NCI-H510A treated with DMSO at 0.1 percent for 48 hours (cell line): ENCODE data around the gene ABI1.

Experiments
- DNase-seq: peaks from one replicate; lab custom pipeline; 2025; lab: John Stamatoyannopoulos, UW

The ABI1 gene

DNA sequence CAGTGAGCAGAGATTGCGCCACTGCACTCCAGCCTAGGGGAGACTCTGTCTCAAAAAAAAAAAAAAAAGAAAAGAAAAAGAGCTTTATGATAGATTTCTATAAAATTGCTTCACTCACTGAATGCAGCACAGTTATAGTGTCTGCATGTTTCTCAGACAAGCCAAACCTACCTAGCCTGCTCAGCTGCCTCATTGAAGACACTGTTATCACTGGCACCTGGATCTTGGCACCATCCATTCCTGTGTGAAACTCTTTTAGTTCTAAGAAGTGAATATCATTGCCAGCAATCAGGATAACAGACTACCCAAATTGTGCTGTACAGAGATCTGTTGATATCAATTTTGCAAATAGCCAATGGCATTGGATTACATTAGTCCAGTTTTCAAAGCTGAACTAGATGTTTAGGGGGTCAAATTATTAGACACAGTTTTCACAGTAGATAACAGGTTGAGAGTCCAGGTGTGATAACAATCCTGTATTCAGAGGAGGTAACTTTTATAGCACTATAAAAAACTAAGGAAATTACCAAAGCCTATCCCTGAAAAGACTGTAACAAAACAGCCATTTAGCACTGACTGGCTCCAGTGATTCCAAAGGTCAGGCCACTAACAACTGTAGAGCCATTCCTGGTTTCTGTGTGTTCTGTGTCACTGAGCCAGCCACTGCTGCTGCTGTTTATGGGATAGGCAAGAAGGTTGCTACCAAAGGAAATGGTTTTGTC lies 146.2 kb downstream of the ABI1 start:
- DNase-seq, result no peak

DNA sequence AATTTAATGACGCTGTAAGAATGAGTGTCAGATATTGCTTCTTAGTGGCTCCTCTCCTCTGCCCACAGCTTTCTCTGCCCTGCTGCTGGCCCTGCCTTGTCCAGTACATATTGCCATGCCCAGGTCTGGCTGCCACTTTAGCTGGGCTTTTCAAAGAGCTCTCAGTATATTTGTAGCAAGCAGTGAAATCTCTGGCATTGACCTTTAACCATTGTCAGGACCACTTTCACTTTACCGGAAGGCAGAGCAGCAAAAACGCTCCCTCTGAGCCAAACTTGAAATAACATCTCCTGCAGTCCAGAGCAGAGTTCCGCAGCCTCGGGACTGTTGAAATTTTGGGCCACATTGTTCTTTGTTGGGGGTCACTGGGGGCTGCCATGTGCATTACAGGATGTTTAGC lies 149.4 kb downstream of the ABI1 start:
- no peak for DNase-seq

DNA sequence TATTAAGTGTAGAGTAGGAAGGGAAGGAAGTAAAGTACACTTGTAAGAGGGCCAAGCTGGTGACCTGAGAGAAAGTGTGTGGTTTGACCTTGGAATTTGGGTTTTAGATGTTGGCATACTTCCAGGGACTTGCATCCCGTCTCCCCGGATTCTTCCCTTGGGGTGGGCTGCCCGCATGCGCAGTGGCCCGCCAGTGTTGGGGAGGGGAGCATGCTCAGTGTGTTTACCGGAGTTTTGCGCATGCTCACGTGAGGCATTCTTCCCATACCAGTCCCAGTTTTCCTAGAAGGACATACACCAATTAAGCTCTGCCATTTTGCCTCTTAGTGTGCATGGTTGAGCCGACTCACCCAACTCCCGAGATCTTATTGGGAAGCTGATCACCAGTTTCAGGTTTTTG lies 153.8 kb downstream of the ABI1 start:
- no peak for DNase-seq

DNA sequence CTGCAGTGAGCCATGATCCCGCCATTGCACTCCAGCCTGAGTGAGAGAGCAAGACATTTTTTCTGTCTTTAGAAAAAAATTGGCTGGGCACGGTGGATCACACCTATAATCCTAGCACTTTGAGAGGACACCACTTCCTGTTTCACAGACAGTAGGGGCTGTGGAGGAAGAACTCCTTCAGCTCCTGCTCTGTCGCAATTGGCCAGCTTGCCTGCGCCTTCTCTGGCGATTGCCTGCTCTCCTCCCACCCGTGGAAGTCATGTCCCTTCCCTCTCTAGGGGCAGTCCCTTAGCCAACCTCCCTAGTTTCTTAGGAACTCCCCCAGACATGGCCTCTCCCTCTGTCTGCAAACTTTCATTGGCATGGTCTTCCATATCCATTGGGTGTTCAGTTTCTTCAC lies 154.6 kb downstream of the ABI1 start:
- no peak for DNase-seq

DNA sequence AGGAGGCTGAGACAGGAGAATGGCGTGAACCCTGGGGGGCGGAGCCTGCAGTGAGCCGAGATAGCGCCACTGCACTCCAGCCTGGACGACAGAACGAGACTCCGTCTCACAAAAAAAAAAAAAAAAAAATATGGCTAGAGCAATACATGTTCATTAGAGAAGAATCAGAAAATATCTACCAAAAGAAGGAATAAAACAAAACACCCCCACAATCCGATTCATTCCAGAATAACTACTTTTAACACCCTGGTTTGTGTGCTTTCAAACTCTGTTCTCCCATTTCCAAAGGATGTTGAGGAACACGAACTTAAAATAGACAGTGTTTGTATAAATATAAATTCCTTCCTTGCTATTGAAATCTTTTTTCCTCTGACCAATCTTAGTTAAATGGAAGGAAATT lies 156.8 kb downstream of the ABI1 start:
- no peak for DNase-seq

DNA sequence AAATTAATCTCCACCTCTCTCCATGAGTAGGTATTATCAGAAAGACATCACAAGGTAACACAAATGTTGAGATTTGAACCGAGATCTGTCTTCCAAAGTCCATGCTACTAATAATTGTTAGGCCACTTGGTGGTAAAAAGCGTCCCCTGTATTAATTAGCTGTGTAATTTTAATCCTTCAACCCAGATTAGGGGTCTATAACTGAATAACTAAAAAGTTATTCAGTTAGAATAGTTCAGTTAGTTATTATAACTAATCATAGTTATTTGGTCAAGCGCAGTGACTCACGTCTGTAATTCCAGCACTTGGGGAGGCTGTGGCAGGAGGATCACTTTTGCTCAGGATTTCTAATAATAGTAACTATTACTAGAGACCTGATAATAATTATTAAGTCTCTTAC lies 157.7 kb downstream of the ABI1 start:
- no peak for DNase-seq

DNA sequence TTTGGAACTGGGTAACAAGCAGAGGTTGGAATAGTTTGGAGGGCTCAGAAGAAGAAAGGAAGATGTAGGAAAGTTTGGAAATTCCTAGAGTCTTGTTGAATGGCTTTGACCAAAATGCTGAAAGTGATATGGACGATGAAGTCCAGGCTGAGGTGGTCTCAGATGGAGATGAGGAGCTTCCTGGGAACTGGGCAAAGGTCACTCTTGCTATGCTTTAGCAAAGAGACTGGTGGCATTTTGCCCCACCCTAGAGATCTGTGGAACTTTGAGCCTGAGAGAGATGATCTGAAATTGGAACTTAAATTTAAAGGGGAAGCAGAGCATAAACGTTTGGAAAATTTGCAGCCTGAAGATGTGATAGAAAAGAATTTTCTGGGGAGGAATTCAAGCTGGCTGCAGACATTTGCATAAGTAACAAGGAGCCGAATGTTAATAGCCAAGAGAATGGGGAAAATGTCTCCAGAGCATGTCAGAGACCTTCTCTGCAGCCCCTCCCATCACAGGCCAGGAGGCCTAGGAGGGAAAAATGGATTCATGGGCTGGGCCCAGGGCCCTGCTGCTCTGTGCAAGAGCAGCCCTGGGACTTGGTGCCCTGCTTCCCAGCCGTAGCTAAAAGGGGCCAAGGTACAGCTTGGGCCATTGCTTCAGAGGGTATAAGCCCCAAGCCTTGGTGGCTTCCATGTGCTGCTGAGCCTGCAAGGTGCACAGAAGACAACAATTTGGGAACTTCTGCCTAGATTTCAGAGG lies 159.7 kb downstream of the ABI1 start:
- no peak for DNase-seq

DNA sequence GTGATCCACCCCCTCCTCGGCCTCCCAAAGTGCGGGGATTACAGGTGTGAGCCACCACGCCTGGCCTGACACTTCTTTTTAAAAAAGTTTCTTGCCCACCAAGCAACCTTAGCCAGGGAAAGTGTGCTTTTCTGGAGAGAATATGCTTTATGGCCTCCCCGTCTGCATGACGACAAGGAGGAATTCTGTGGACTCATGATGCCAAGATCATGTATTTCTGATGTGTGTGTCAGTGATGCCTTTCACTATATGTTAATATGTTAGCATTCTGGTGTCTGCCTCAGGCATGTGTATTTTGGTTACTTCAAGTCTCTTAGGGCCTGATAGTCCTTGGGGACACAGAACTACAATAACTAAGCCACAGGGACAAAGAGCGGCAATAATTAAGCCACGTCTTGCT lies 161.1 kb downstream of the ABI1 start:
- no peak for DNase-seq

DNA sequence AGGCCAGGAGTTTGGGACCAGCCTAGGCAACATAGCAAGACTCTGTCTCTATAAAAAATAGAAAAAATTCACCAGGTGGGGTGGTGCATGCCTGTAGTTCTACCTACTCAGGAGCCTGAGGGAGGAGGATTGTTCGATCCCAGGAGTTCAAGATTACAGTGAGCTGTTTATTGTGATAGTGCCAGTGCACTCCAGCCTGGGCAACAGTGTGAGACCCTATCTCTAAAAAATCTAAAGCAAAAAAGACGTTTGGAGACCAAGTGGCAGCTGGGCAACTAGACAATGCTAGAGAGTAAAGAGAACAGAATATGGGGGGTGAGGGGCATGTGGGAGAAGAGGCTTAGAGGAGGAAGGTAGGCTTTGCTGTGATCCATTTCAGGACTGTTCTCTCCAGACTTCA lies 161.8 kb downstream of the ABI1 start:
- no peak for DNase-seq

DNA sequence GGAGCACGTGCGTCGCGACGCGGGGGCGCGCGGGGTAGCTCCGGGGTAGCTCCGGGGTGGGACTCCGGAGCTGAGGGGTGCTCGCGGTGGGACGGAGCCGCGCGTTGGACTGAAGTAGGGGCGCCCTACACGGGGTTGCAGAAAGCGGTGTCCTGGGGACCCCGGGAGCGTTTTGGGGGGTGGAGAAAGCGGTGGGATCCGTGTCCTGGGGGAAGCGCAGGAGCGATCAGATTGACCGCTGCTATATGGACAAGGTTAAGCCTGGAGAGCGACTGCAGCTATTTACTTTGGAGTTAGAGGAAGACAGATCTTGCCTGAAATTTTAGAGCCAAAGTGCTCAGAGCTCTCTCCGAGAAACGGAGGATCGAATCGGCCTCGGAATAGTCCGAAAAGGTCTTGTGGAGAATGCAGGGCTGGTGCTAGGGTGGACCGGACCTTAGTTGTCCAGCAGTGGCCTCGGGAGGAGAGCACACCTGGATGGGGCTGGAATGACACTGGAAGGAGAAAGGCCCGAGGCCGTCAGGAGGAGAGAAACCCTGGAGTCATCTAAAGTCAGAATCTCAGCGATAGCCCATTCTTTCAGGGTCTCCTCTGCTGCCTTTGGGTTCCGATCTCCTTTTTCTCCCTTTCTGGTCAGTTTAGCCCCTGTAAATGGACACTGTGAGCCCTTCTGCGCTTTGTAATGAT lies 162.7 kb downstream of the ABI1 start:
- no peak for DNase-seq

DNA sequence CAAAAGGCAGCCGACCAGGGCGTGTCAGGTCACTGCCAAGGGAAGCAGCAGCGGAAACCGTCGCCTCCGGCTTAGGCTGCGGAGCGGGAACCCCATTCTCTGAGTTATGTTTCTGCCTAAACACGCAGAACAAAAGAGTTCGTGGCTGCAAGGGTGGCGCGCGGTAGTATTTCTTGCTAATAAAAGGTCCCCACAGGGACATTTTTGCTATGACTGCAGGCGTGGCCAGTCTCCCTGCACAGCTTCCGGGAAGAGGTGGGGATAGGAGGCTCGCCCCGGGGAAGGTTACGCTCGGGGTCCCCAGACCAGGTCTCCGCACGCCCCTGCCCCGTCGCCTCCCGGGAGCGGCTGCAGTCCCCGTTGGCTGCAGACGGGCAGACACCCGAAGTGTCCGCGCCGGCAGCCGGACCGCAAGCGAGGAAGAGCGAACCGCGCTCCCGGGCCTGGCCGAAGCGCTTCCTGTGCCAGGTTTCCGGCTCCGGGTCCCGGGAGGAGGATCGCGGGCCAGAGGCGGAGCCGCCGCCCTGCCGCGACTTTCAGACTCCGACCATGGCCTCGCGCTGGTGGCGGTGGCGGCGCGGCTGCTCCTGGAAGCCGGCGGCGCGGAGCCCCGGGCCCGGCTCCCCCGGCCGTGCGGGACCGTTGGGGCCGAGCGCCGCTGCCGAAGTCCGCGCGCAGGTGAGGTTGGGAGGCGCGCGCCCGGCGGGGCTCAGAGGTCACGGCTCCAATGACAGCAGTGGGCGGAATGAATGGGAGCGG lies 163.4 kb downstream of the ABI1 start, which contains the start of gene PDSS1:
Gene PDSS1, plus strand, starts transcription at position 539 of the 759 bp plus-strand sequence. Its CDS starts 11 bp downstream, at position 550.
- DNase-seq, result peak; percentile 29

DNA sequence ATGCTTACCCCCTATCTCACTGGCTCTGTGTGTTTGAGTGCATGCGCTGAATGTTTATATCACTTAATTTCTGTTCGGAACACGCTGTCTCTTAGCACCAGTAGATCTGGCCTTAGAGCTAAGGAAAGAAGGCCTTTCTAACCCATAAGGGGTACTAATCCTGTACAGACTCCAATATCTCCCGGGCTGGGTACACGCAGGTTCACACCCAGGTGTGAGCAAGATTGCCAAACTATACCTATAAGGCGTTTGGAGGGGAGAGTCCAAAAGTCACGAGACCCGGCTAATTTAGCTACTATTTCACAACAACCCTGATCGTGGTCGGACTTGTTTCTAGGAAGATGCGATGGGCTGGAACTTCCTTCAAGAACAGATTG lies 164.0 kb downstream of the ABI1 start:
- no peak for DNase-seq
